HG02610 (cell line): ENCODE data around the gene CEP55.
"Not testable (repeated sequence)": the region's sequence is repeated elsewhere in the genome, so short reads cannot be mapped to it uniquely, and the experiment has no call there.

ENCODE experiments used
- ATAC-seq: cut with Tn5 transposase; IDR thresholded peaks from one replicate; pipeline ENCODE4 v1.9.1; 2021; ENCODE audit warnings: mild to moderate bottlenecking, moderate library complexity; ENCODE audit not compliant: unreplicated experiment

CEP55 gene

DNA sequence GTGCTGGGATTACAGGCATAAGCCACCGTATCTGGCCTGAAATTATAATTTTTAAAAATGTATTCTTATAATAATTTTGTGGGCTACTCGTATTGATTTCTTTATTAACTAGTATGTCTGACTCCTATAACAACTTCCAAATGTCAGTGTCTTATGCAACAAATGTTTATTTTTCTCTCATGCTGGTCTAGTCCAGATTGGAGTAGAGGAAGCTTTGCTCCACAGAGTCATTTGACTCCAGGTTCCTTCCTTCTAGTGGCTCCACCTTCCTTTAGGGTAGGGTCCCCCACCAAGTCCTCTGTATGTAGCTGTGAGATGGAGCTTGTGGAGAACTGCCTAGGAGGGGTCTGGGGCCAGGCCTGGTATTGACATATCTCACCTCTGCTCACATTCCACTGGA lies 8.7 kb downstream of the CEP55 start:
- ATAC-seq = no peak

- ATAC-seq = no peak
These were observed 13.4 kb downstream of the CEP55 start for GRCh38 chr10:93509816-93510215.

GRCh38 chr10:93512565-93512964 lies 16.2 kb downstream of the CEP55 start:
- ATAC-seq = no peak

DNA sequence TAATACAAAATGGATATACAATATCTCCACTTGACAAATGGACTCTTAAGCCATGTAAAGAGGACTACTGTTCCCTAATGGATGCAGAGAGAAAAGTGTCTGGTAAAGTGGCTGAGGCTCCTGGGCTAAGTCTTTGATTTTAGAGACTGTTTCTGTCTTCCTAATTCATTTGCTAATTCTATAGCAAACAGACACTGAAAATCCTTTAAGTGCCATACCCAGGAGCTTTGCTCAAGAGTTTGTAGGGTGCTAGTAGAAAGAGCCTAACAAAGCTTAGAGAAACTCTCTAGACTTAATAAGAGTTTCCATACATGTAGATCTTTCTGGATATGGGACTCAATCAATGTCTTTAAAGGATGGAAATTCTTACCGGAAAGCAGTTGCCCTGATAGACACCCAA lies 16.7 kb downstream of the CEP55 start:
- ATAC-seq = no peak

- ATAC-seq = no peak
These were observed 18.1 kb downstream of the CEP55 start for GRCh38 chr10:93514521-93514920.

- no peak for ATAC-seq
These were observed 18.9 kb downstream of the CEP55 start for GRCh38 chr10:93515071-93516005.

GRCh38 chr10:93516006-93516380 lies 19.6 kb downstream of the CEP55 start:
- no peak for ATAC-seq

DNA sequence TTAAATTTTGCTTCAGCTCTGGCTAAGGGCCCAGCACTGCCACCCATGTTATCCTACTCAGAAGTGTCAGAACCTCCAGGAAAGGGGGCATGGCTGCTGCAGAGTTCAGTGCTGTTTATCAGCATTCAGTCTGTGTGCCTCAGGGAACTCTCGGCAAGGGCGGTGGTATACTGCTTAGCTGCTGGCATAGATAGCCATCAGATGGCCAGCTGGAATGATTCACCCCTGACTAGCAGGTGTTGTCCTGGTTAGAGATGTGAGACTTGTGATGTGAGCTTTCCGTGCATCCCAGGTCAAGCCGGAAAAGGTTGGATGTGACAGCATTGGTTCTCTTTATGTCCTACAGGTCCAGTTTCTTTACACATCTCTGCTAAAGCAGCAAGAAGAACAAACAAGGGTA lies 22.1 kb downstream of the CEP55 start:
- no peak for ATAC-seq

- no peak for ATAC-seq
These were observed 38.9 kb downstream of the CEP55 start for GRCh38 chr10:93535293-93535692.

DNA sequence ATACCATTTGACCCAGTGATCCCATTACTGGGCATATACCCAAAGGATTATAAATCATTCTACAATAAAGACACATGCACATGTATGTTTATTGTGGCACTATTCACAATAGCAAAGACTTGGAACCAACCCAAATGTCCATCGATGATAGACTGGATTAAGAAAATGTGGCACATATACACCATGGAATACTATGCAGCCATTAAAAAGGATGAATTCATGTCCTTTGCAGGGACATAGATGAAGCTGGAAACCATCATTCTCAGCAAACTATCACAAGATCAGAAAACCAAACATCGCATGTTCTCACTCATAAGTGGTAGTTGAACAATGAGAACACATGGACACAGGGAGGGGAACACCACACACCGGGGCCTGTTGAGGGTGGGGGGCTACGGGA lies 44.5 kb downstream of the CEP55 start:
- ATAC-seq = not testable (repeated sequence)

DNA sequence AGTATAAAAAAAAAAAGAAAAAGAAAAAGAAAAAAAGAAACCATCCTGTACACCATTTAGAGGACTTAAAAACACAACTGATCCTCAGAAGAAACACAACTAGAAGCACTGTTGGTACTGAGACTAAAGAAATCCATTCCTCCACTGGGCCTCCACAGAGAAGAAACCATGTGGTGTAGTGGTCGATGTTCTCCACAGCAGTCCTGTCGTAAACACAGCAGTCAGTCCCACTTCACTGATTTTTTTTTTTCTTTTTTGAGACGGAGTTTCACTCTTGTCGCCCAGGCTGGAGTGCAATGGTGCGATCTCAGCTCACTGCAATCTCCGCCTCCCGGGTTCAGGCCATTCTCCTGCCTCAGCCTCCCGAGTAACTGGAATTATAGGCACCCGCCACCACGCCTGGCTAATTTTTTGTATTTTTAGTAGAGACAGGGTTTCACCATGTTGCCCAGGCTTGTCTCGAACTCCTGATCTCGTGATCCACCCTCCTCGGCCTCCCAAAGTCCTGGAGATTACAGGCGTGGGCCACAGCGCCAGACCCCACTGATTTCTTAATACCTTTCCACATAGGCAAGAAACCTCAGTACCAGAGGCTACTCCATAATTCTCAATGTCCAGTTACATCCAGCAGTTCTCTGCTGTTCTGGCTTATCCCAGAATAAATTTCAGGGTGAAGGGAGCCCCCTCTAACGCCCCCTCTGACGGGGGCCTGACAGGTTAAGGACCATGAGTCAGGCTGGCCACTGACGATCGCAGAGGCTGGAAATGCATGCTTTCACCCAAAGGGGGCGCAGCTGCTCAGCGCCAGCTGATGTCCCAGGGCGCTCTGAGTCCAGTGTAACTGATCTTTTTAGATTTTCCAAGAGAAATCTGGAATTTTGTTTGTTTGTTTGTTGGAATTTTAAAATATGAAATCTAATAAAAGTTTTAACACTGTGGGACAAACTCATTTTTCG lies 45.3 kb downstream of the CEP55 start:
- ATAC-seq = no peak

GRCh38 chr10:93542358-93542791 lies 46.0 kb downstream of the CEP55 start:
- no peak for ATAC-seq

DNA sequence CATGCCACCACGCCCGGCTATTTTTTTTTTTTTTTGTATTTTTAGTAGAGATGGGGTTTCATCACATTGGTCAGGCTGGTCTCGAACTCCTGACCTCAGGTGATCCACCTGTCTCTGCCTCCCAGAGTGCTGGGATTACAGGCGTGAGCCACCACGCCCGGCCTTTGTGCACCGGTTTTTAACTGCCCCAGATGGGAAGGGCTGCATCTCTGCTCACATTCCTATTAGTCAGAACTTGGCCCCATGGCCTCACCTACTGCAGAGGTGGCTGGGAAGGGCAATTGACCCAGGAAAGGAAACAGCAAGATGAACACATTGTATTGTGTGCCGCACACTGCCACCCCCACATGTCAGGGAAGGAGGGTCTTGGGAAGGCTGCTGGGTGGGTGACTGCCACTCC lies 50.6 kb downstream of the CEP55 start:
- ATAC-seq = not testable (repeated sequence)

DNA sequence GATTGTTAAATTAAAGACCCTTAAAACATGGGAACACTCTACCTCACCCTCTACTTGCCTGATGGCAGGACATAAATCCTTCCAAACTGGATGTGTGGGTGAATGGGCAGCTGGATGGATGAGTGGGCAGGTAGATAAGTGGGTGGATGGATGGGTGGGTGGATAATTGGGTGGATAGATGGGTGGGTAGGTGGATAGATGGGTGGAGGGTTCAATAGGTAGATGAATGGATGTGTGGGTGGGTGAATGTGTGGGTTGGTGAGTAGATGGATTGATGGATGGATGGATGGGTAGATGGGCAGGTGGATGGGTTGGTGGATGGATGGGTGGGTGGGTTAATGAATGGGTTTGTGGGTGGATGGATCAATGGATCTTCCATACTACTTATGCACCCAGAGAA lies 51.1 kb downstream of the CEP55 start:
- ATAC-seq = no peak

DNA sequence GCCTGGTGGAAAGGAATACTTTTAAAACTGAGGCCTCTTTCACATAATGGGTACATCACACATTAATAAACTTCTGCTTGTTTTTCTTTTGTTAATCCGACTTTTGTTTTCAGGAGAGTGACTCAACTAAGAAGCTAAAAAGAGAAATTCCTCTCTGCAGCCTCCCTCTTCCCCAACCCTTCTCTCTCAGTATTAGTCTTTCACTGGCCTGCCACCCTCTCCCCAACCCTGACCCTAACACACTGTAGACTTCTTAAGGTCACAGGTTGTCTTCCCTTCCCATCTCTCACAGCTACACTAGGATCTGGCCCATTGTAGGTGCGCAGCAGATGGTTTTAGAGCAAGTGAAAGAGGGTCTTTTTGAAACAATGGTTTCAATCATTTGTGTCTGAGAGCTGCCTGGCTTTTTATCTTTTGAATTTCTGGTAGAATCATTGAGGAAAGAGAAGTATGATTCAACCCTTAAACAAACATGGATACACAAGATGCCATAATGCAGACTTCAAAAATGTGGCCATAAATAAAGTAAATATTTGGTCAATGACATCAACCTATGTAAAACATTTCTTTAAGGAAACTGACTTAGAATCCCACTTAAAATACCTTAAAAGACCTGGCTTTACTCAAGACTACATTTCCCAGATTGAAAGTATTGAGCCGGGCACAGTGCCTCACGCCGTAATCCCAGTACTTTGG lies 52.1 kb downstream of the CEP55 start:
- ATAC-seq = no peak

- ATAC-seq = no peak
These were observed 54.2 kb downstream of the CEP55 start for GRCh38 chr10:93550606-93551005.

GRCh38 chr10:93552780-93553179 lies 56.4 kb downstream of the CEP55 start:
- ATAC-seq = no peak

DNA sequence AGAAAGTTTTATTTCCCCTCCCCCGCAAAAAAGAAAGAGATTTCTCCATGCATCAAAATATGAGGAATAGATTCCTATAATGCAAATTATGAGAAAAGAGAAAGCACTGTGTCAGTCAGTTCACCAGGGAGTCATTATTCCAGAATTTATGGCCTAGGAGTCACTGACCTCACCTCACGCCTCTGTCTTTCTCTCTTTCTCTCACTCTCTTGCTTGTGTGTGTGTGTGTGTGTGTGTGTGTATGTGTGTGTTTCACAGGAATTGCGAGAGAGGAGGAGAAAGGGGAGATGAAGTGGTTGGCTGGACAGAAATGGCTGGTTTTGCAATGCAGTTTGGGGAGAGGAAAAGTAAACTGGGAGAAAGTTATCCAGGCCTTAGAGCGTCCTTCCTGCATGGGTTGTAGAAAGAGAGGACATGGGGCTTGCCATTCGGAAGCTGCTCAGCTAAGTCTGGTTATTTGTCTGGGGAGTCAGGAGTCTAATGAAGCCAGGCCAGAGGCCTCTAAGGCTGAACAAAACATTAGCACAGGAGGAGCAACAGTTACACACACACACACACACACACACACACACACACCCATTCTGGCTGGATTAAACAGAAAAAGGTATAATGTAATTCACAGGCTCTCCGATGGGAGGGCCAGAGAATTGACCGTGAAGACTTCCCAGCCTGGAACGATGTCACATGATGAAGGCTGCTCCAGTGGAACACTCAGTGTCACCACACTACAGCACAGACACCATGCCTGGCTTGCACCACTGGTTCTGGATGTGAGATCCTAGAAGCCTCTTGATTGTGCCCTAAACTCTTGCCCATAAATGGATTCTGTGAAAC lies 57.3 kb downstream of the CEP55 start:
- ATAC-seq = no peak

- ATAC-seq = no peak
These were observed 57.9 kb downstream of the CEP55 start for GRCh38 chr10:93554316-93554663.

GRCh38 chr10:93554760-93555432 lies 58.5 kb downstream of the CEP55 start:
- ATAC-seq = no peak
